GM18907 (cell line): Measurements from ENCODE around the gene ASIP.
"Not testable (repeated sequence)": the region's sequence is repeated elsewhere in the genome, so short reads cannot be mapped to it uniquely, and the experiment has no call there.

ENCODE experiments used
- ATAC-seq: cut with Tn5 transposase; IDR thresholded peaks from one replicate; pipeline ENCODE4 v1.9.1; 2021; ENCODE audit warnings: mild to moderate bottlenecking, moderate library complexity; ENCODE audit not compliant: unreplicated experiment

Gene ASIP, protein sequence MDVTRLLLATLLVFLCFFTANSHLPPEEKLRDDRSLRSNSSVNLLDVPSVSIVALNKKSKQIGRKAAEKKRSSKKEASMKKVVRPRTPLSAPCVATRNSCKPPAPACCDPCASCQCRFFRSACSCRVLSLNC

DNA sequence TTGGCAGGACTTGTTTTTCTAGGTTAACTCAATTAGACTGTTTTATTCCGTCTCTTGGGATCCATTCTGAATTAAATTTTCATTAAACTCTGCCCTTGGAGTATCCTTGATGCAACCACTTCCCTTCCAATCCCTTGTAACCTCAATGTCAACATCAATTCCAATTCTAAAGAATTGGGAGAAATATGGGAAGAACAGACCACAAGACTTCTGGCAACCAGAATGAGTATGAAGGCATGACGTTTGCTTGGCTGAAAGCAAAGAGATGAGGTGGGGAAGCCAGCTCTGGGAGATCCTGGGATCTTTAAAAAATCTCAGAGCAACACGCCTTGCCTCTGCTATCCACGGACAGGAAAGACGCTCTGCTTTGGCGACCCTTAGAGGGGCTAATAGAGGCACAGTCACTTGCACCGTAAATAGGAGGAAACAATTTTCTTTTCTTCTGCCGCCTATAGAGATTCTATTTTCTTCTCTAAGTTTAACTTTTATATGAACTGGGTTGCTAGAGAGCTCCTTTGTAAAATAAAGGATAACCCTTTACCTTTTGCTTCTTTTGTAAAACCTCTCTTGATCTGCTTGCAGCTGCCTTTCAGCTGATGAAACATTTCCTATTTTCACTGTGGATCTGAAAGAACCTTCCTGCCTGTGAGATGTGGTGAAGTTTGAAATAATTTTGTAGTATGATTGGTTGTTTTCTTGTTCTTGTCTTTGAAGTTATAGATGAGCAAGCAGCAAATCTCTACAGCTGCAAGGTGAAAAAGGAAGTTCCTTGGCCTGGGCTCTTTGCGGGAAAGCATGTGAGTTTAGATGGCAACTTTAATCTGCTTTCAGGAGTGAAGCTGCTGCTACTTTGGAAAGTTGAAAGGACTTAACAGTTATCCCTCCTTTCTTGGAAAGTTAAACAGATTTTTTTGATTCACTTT lies at the start of gene ASIP:
TSS of gene ASIP (plus strand) at position 731 of the 923 bp plus-strand sequence. CDS start 18,952 bp downstream, outside the sequence.
- no peak for ATAC-seq

DNA sequence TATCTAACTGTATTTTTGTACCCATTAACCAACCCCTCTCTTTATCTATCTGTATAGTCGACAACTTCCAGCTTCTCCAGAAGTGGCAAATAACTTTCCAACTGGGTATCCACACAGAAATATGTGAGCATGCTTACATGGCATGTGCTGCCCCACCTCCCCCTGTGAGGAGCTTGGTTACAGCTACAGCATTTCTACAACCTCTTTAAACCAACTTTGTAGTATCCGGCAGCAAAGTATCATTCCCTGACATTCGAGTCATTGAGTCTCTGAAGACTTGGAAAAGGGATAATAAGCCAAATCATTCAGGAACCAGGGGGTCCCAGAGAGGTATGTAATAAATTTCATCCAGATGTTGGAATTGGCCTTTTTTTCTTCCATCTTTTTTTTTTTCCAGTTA lies 48.2 kb upstream of the ASIP start:
- ATAC-seq = no peak

DNA sequence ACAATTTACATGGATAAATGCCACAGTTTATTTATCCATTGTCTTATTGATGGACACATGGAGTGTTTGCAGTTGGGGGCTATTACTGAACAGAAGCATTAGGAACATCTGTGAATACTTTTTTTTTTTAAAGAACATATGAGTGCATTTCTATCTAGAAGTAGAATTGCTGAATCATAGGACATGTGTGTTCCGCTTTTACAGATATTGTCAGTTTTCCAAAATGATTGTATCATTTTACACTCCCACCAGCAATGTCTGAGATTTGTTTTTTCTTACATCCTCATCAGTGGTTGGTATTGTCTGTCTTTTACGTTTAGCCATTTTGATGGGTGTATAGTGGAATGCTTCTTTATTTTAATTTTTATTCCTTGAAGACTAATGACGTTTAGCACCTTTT lies 42.0 kb upstream of the ASIP start:
- ATAC-seq = no peak

DNA sequence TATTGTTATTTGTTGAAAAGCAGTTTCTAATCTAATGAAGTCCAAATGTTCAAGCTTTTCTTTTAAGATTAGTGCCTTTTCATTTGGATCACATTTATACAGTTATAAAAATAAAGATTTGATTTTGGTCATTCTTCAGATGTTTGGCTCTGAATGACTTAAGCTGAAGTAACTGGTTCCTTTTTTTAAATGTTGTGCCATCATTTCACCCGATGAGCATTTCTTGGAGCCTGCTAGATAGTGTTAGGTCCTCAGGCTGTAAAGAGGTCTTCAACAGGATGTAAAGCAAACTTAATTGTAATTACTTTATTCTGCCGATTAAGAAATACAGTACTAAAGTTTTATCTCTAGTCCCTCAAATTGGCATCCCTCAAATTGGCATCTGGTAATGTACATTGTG lies 41.2 kb upstream of the ASIP start:
- ATAC-seq = no peak

DNA sequence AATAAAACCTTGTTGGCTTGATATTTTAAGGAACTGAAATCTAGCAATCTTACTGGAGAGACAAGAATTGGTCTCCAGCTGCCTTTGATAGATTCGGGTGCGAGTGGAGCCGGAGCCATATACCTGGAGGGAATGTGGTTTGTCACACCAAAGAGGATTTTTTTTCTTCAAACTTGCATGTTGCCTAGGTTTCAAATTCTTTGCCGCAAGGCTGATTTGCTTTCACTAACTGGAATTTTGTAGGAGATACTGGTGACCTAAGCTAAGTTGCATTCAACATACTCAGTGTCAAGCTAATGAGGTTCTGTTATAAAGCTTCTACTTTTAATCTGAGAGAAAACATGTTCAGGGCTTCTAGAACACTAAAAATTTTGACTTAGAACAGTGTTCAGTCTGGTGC lies 39.7 kb upstream of the ASIP start:
- no peak for ATAC-seq

DNA sequence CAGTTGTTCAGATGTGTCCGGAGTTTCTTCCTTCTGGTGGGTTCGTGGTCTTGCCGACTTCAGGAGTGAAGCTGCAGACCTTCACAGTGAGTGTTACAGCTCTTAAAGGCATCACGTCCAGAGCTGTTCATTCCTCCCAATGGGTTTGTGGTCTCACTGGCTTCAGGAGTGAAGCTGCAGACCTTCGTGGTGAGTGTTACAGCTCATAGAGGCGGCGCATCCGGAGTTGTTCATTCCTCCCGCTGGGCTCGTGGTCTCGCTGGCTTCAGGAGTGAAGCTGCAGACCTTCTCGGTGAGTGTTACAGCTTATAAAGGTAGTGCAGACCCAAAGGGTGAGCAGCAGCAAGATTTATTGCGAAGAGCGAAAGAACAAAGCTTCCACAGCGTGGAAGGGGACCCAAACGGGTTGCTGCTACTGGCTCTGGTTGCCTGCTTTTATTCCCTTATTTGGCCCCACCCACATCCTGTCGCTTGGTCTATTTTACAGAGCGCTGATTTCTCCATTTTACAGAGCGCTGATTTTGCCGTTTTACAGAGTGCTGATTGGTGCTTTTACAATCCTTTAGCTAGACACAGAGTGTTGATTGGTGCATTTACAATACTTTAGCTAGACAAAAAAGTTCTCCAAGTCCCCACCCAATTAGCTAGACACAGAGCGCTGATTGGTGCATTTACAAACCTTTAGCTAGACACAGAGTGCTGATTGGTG lies 35.9 kb upstream of the ASIP start:
- not testable (repeated sequence) for ATAC-seq

DNA sequence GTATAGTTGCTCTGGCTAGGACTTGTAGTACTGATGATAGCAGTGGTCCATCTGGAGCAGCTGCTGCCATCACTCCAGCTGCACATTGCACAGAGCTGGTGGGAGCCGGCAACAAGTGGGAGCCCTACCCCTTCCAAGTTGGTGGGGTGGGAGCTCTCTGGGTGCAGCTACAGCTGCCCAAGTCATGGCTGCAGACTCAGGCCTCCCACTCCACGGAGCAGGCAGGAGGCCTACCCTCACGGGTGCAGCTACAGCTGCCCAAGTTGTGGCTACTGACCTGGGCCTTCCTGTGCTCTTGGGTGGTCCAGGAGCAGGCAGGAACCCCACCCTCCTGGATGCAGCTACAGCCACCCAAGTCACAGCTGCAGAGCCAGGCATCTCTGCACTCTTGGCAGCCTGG lies 32.1 kb upstream of the ASIP start:
- no peak for ATAC-seq

DNA sequence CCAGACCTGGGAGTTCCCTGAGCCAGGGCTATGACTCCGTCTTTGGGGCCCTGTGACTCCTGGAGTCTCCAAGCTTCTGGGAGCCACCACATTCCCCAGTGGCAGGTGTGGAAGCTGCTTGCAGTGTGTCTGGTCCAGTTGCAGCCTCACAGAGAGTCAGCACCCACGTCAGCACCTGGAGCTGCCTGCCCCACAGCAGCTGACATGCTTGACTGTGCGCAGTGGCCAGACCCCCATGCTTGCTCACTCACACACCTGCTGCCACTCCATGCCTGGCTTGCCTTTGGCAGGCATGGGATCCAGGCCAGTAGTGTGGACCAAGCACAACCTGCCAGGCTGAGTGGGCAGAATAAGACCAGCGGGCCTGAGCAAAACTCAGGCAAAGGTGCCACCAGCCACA lies 31.0 kb upstream of the ASIP start:
- no peak for ATAC-seq

DNA sequence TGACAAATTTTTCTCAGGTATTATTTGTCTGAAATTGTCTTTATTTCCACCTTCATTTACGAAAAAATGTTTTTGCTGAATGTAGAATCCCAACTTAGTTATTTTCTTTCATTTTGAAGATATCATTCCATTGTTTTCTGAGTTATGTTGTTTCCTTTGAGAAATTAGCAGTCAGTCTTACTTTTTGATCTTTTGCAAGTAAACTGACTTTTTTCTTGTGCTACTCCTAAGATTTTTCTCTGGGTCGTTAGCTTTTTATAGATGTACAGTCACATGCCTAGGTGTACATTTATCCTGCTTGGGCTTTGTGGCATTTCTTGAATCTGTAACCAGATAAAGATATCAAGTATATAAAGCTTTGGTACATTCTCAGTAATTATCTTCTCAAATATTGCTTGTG lies 29.6 kb upstream of the ASIP start:
- ATAC-seq = no peak

DNA sequence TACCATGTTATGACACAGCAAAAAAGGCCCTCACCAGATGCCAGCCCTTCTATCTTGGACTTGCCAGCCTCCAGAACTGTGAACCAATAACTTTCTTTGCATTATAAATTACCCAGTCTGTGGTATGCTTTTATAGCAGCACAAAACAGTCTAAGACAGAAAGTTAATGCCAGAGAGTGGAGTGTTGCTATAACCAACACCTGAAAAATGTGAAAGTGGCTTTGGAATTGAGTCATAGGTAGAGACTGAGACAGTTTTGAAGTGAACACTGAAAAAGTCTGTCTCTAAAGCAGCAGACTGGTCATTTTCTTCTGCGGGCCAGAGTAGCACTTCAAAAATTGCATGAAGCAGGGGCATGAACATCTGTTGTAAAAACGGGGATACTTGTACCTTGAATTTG lies 28.0 kb upstream of the ASIP start:
- no peak for ATAC-seq

DNA sequence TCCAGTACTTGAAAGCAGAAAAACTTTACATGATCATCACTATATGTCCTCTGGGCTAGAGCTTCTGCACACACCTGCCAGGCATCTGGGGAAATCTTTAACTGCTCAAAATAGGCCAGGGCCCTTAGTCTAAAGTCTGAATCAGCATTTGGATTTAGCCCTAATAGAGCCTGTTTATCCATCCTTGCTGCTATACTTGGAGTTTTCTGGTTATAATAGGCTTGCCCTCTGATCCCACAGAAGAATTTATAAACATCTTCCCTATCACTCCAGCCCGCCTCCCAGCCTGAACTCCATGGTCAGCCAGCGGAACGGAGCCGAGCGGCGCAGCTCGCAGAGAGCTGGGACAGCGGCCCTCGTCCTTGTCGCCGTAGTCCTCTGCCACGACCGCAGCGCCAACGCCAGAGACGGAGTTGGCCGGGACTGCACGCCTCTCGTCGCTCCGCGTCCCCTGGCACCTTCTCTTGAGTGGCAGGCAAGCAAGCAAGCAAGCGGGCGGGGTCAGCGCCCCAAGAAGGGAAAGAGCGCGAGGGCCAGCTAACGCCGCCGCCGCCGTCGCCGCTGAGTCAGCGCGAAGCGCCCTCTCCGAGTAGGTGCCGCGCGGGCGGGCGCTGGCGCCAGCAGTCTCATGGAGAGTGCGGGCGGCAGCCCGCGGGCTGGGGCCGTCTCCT lies 25.4 kb upstream of the ASIP start:
- no peak for ATAC-seq

DNA sequence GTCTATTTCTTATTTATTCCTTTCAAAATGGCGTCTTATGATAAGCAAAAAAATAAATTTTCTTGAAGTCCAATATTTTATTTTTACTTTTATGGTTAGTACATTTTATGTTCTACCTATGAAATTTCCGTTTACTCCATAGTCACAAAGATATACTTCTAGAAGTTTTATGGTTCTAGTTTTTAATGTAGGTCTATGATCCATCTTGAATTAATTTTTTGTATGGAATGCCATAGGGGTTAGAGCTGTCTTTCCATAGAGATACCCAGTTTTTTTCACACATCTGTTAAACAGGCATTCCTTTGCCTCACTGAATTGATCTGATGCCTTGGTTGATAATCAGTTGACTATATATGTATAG lies 24.9 kb upstream of the ASIP start:
- ATAC-seq = no peak

DNA sequence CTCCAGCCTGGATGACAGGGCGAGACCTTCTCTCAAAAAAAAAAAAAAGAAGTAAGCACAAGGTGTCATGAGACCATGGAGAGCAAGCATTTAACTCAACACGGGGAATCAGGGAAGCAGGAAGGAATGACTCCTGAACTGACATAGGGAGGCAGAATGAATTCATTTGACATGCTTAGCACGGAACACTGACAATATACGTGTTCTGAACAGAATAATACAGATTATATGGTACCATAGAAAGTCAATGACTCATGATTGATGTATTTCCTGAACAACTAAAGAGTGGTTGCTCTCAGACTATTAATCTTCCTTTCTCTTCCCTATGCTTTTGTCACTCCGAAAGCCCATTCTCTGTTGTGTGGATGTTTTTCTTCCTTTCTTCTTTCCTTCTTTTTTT lies 20.7 kb upstream of the ASIP start:
- no peak for ATAC-seq

DNA sequence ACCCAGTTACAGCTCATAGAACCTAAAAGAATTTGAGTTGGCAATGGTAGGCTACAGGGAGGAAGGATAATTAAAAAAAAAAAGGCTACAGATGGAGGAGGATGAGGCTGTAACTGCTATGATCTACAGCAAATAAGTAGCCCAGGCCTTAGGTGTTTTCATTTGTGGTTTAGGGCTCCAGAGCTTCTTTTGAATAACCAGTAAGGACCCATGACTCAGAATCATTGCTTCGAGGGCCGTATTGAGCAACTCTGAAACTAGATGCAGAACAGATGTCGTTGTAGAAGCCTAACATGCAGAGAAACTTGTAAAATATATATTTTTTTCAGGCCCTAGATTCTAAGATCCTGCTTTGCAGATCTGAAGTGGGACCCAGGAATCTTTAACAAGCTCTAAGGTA lies 19.0 kb upstream of the ASIP start:
- ATAC-seq = no peak

DNA sequence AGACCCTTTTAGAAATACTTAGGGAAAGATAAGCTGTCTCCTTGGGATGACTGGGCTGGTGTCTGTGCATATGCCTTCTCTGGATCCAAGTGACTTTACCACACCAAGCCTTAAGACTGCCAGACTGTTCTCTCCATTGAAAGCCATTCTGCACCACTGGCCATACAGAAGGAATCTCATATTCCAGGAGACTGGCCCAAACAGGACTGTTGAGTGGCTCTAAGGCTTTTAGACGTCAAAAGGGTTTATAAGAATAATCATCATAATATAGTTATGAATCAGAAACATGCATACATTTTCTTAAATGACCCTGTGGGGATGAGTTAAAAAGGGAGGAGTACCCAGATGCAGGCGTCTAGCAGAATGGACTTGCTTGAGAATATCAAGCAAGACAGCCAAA lies 17.0 kb upstream of the ASIP start:
- ATAC-seq = not testable (repeated sequence)

DNA sequence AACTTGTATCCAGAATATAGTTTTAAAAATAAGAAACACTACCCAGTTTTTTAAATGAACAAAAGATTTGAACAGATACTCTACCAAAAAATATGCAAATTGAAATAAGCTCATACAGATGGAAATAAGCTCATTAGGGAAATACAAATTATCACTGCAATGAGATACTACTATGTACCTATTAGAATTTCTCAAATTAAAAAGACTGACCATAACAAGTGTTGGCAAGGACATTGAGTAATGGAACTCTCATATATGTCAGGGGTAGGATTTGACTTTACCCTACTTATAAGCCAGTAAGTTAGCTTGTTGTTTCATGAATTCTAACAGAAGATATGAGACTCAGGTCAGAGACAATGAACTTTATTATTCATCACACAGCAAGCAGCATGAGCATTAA lies 9.6 kb upstream of the ASIP start:
- no peak for ATAC-seq

DNA sequence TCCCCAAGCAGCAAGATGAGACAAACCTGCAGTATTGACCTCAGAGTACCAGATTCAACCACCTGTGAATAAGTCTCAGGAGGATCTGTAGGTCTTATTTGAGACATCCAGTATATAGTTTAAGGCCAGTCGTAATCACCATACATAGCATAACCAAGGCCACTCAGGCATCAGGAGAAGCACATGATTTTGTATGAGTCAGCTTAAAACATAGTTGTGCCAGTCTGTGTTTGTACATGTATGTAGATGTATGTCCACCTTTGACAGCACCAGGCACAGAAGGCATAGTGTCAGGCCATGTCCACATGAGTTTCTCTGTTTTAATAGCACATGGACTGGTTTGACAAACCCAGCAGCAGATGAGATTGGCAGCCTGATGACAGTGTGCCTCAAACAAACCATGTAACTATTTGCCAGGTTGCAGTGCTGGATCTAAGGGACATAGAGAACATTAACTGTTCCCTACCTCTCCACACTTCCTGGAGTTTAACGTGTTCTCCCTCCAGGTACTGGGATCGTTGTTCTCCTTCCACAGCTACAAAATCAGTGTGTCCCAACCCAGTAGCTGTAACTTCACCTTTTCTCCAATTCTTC lies 8.6 kb upstream of the ASIP start:
- no peak for ATAC-seq

DNA sequence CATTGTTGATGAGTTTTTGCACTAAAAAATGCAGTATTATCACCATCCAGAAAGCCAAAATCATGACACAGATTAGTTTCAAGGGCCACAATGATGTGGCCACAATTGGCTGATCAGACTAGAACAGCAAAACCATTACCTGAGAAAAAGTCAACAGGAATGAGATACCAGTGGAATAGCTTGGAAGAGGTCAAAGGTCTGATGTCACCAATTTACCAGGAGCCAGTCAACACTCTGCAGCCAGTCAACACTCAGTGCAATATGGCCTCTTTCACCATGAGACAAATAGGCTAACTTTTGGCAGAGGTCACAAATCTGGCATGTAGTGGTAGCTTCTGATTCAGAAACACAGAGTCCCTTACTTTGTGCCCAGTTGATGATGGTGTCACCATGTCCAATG lies 7.5 kb upstream of the ASIP start:
- no peak for ATAC-seq

DNA sequence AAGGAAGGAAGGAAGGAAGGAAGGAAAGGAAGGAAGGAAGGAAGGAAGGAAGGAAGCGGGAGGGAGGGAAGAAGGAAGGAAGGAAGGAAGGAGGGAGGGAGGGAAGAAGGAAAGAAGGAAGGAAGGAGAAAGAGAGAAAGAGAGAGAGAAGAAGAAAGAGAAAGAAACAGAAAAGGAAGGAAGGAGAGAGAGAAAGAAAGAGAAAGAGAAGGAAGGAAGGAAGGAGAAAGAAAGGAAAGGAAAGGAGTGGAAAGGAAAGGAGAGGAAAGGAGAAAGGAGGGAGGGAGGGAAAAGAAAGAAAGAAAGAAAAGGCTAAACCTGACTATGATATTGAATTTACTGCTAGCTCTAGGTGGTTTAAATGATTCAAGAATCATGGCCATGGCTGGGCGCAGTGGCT lies 5.3 kb upstream of the ASIP start:
- no peak for ATAC-seq

DNA sequence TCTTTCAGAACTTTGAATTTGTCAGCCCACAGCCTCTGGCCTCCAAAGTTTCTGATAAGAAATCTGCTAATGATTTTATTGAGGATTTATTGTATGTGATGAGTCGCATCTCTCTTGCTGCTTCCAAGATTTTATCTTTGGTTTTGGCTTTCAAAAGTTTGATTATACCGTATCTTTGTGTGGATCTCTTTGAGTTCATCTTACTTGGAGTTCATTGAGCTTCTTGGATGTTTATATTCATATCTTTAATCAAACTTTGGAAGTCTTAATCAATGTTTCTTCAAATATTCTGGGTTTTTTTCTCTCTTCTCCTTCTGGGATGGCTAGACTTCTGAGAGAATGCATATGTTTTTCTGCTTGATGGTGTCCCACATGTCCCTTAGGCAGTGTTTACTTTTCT lies 3.3 kb upstream of the ASIP start:
- ATAC-seq = no peak

DNA sequence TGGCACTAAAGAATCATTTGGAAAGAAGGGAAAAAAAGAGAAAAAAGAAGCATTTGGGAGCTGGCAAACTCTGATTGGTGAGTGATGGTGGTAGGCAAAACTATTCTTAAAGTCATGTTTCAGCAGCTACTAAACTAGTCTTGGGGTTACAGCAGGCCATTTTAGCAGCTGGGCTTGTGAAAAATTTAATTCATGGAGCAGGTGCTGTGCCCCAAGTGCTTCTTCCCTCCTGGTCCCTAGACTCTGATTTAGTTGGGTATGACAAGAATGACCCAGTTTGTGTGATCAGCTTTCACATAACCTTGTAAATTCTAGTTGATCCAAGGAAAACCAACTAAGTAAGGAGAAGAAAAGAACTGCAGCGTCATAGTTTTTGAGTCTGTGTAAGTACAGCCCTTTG lies 1.1 kb upstream of the ASIP start:
- no peak for ATAC-seq
